Measurements from ENCODE around the gene OCSTAMP. TPM values are rescaled to one million over a fixed set of nuclear protein-coding genes. Genes with fewer than 3 reads are reported as not detected.

Gene OCSTAMP, protein sequence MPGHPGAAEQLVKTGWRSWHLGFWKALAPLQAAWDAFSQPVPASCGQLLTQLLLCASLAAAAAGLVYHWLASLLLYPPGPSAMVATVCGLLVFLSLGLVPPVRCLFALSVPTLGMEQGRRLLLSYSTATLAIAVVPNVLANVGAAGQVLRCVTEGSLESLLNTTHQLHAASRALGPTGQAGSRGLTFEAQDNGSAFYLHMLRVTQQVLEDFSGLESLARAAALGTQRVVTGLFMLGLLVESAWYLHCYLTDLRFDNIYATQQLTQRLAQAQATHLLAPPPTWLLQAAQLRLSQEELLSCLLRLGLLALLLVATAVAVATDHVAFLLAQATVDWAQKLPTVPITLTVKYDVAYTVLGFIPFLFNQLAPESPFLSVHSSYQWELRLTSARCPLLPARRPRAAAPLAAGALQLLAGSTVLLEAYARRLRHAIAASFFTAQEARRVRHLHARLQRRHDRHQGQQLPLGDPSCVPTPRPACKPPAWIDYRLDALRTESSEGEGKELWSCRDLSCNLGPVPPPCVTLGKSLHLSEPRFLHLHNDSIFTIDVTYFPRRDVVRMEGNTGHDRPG
- total RNA-seq (2022; extraction: Qiagen RNA extraction): not detected in 5 replicates

DNA sequence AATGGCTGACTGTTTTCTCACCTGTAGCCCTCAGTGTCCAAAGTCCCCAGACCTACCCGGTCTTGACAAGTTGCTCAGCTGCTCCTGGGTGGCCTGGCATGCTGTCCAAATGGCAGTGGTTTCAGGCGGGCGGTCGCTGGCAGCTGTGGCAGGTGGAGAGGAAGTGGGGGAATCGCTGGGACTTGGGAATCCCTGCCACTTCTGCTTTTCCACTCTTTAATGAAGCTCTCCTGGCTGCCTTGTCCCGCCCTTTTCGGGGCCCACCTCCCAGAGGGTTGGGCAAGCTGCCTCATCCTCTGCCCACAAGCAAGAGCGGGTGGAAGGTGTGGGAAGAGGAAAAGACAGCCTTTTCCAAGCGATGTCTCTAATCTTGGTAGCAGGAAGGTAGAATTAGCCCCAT, at the start of gene OCSTAMP:
Gene OCSTAMP, minus strand, starts transcription at position 194 of the 400 bp plus-strand sequence. Its CDS starts 94 bp downstream, at position 100.

DNA sequence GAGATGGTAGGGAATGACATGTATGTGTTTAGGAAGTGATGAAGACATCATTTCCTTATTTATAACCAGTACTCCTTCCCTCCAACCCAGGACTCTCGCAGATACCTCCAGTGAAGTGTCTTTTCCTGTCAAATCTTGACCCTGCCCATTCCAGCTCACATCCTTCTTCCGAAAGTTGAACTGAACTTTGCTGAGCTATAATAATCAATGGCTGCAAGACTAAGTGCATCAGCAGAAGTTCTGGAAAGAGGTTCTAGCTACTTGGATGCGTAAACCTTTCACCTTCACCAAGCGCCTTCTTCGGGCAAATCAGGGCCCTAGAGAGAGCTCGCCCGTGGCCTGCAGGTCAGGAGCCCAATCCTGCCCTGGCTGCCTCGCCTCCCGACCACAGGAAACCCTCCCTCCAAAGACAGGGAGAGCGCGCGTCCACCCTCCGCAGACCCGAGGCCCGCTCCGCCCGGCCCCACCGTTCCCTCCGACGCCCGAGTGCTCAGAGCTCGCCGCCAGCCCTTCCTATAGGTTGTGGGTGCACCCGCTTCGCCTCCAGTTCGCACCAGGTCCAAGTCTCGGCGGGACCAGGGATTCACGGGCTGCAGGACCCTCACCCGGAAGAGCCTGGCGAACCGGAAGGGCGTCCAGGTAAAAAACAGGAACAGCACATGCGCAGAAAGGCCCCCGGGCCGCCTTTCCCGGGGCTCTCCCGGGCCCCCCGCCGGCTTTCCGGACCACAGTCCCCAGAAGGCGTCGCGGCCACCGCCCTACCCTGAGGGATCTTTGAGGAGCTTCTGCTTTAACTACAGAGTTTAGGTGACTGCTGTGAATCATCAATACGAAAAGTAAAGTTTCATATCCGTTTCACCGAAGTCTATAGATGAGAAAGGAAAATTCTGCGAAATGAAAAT, 37.3 kb downstream of the OCSTAMP start, which contains the start of gene ZNF334:
Gene ZNF334, minus strand, starts transcription at position 617 of the 902 bp plus-strand sequence. CDS start 1,457 bp downstream, outside the sequence.

Other genes starting within 250 kb of the OCSTAMP start
- 0.04 to 0.05 TPM (median 0.04 TPM) in 3 of 5 replicates, not detected in the others for gene CDH22, start 242.2 kb downstream of the OCSTAMP start, total RNA-seq (2022; extraction: Qiagen RNA extraction)
- gene ELMO2, start 144.0 kb downstream of the OCSTAMP start, total RNA-seq (2022; extraction: Qiagen RNA extraction): 17.1 to 23.5 TPM (median 21.8 TPM) in 5 replicates
- gene ZNF334, start 37.1 kb downstream of the OCSTAMP start, total RNA-seq (2022; extraction: Qiagen RNA extraction): not detected in 5 replicates
- gene SLC13A3, start 100.8 kb upstream of the OCSTAMP start, total RNA-seq (2022; extraction: Qiagen RNA extraction): 0.03 to 0.17 TPM (median 0.07 TPM) in 3 of 5 replicates, not detected in the others
- 11.7 to 13.7 TPM (median 12.0 TPM) in 5 replicates for gene TP53RK, start 138.8 kb upstream of the OCSTAMP start, total RNA-seq (2022; extraction: Qiagen RNA extraction)
- not detected in 5 replicates for gene SLC2A10, start 159.0 kb upstream of the OCSTAMP start, total RNA-seq (2022; extraction: Qiagen RNA extraction)

All from A549 treated with dexamethasone at 1 μM for 4 hours (cell line).